RWPE2 (cell line): ENCODE measurements around the gene CCDC54.

Experiments
- ATAC-seq: fragments of 200-7000 bp; cut with Tn5 transposase; 3 replicates; pipeline ENCODE4 v1.9.1; 2021; ENCODE audit warnings: low read depth
- DNase-seq: peaks from one replicate; pipeline ENCODE4 v3.0.0-alpha.2; 2020; ENCODE audit warnings: low spot score
- H3K27ac ChIP-seq: fragments of 450-650 bp; 2 replicates; pipeline ENCODE4 v1.5.1; 2017; ENCODE audit warnings: mild to moderate bottlenecking; ENCODE audit not compliant: poor library complexity, severe bottlenecking
- H3K27me3 ChIP-seq: fragments of 250-450 bp; sonication (Bioruptor Pico); 2 replicates; pipeline ENCODE4 v1.5.1; 2021; ENCODE audit warnings: mild to moderate bottlenecking, moderate library complexity; ENCODE audit not compliant: insufficient read depth, poor library complexity, severe bottlenecking
- H3K36me3 ChIP-seq: fragments of 250-450 bp; sonication (Bioruptor Pico); 2 replicates; pipeline ENCODE4 v1.5.1; 2020; ENCODE audit warnings: low read depth, mild to moderate bottlenecking, moderate library complexity
- H3K4me1 ChIP-seq: fragments of 250-450 bp; sonication (Bioruptor Pico); 2 replicates; pipeline ENCODE4 v1.5.1; 2021; ENCODE audit warnings: mild to moderate bottlenecking, moderate library complexity; ENCODE audit not compliant: insufficient read depth, poor library complexity, severe bottlenecking
- H3K4me3 ChIP-seq: fragments of 250-450 bp; sonication (Bioruptor Pico); 2 replicates; pipeline ENCODE4 v1.5.1; 2021; ENCODE audit warnings: mild to moderate bottlenecking, moderate library complexity; ENCODE audit not compliant: severe bottlenecking
- H3K9me3 ChIP-seq: fragments of 250-450 bp; sonication (Bioruptor Pico); 2 replicates; pipeline ENCODE4 v1.5.1; 2021; ENCODE audit warnings: mild to moderate bottlenecking, moderate library complexity; ENCODE audit not compliant: severe bottlenecking
- TF ChIP-seq, protein P1 (sequence below): fragments of 450-650 bp; IDR thresholded peaks from one replicate; pipeline ENCODE4 v1.5.1; 2017; ENCODE audit warnings: mild to moderate bottlenecking, moderate library complexity; ENCODE audit not compliant: poor library complexity, severe bottlenecking

CCDC54 gene

DNA sequence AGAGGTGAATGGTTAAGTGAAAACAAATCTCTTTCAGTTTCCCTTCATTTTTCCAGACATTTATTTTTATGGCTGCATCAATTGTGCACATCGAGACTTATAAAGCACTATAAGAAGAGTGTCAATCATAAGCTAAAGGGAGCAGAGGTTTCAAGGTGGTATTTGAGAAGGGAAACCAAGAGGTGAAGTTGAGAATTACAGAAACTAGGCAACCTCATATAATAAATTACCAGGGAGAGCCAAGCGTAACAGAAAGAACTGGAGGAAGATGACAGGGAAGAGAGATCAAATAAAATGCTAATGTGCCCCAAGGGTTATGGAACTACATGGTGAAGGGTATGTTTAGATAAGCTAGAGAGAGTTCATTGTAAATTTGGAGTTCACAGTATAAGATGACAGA, 6.3 kb upstream of the CCDC54 start:
- Histone ChIP-seq H3K27me3 (no peaks in the 10 kb centered on the region), H3K36me3 (no peaks in the 10 kb centered on the region), H3K9me3 (no peaks in the 10 kb centered on the region), H3K27ac (no peak overlapping the region), H3K4me3 (no peak overlapping the region), H3K4me1 (peaks cover 27% of the 10 kb centered on the region)
- TF ChIP-seq, protein P1, sequence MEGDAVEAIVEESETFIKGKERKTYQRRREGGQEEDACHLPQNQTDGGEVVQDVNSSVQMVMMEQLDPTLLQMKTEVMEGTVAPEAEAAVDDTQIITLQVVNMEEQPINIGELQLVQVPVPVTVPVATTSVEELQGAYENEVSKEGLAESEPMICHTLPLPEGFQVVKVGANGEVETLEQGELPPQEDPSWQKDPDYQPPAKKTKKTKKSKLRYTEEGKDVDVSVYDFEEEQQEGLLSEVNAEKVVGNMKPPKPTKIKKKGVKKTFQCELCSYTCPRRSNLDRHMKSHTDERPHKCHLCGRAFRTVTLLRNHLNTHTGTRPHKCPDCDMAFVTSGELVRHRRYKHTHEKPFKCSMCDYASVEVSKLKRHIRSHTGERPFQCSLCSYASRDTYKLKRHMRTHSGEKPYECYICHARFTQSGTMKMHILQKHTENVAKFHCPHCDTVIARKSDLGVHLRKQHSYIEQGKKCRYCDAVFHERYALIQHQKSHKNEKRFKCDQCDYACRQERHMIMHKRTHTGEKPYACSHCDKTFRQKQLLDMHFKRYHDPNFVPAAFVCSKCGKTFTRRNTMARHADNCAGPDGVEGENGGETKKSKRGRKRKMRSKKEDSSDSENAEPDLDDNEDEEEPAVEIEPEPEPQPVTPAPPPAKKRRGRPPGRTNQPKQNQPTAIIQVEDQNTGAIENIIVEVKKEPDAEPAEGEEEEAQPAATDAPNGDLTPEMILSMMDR, result no peak
- ATAC-seq (no peak), DNase-seq (no peak)

GRCh38 chr3:107372506-107372905, 4.7 kb upstream of the CCDC54 start:
- ATAC-seq, result no peak
- H3K4me3 ChIP-seq, result no peak overlapping the region
- H3K36me3 ChIP-seq, result no peaks in the 10 kb centered on the region
- H3K4me1 ChIP-seq, result peaks cover 11% of the 10 kb centered on the region
- H3K27ac ChIP-seq, result no peak overlapping the region
- TF ChIP-seq, protein P1, result no peak
- DNase-seq, result no peak
- H3K27me3 ChIP-seq, result no peaks in the 10 kb centered on the region
- no peaks in the 10 kb centered on the region for H3K9me3 ChIP-seq

DNA sequence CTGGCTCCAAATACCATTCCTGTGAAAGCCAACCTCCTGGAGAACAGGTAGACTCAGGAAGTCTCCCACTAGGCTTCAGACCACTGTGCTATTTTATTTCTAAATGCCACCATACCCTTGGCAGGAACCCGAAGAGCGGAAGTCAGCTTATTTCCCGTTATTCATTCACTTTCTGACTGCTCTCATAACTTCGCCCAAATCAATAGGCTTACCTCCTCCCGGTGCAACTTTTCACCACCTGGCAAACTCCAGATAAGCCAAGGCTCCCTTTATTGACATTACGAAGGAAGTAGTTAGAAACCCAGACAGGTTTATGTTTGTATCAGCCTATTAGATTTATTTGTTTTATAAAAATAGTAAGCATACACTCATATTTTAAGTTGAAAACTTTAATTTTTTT, 3.3 kb upstream of the CCDC54 start:
- Histone ChIP-seq H3K27ac (no peak overlapping the region), H3K4me1 (peaks cover 8% of the 10 kb centered on the region), H3K36me3 (no peaks in the 10 kb centered on the region), H3K27me3 (no peaks in the 10 kb centered on the region), H3K4me3 (no peak overlapping the region), H3K9me3 (no peaks in the 10 kb centered on the region)
- TF ChIP-seq, protein P1, result no peak
- no peak for ATAC-seq
- no peak for DNase-seq

GRCh38 chr3:107375682-107376081, 1.6 kb upstream of the CCDC54 start:
- no peaks in the 10 kb centered on the region for H3K36me3 ChIP-seq
- peaks cover 8% of the 10 kb centered on the region for H3K4me1 ChIP-seq
- no peak for DNase-seq
- TF ChIP-seq, protein P1, result no peak
- H3K9me3 ChIP-seq, result no peaks in the 10 kb centered on the region
- no peaks in the 10 kb centered on the region for H3K27me3 ChIP-seq
- peak; percentile 19; the same call in 1 of the 3 replicates for ATAC-seq
- H3K4me3 ChIP-seq, result no peak overlapping the region
- H3K27ac ChIP-seq, result no peak overlapping the region

GRCh38 chr3:107382631-107383030, 5.4 kb downstream of the CCDC54 start:
- ATAC-seq (no peak), DNase-seq (no peak)
- TF ChIP-seq, protein P1, result no peak
- H3K9me3 ChIP-seq, result no peaks in the 10 kb centered on the region
- no peaks in the 10 kb centered on the region for H3K27me3 ChIP-seq
- no peak overlapping the region for H3K27ac ChIP-seq
- H3K4me1 ChIP-seq, result peaks cover 4% of the 10 kb centered on the region
- H3K4me3 ChIP-seq, result no peak overlapping the region
- H3K36me3 ChIP-seq, result no peaks in the 10 kb centered on the region
